PFSK-1 (cell line): ENCODE data around the gene CDC123.

Experiments
- FOXP2 ChIP-seq: optimal IDR thresholded peaks from 2 replicates; pipeline ENCODE3; 2011; ENCODE audit warnings: borderline replicate concordance, control low read depth, inconsistent platforms; ENCODE audit not compliant: insufficient read depth; ENCODE audit errors: extremely low read length, extremely low read depth
- POLR2AphosphoS5 ChIP-seq: IDR thresholded peaks from 2 replicates; pipeline ENCODE4 v1.6.1; 2012; ENCODE audit warnings: low read depth, mild to moderate bottlenecking, control low read depth, low read length, moderate library complexity
- REST ChIP-seq, 2 experiments: IDR thresholded peaks; 2 replicates each; pipeline versions ENCODE4 v1.6.1 to v1.8.0; 2011 to 2012; ENCODE audit warnings: low read depth in 2 of 2, low read length in 2 of 2, control low read depth in 1 of 2, inconsistent platforms in 1 of 2, mild to moderate bottlenecking in 1 of 2, moderate library complexity in 1 of 2; ENCODE audit not compliant: insufficient read depth in 1 of 2
- SIN3A ChIP-seq: IDR thresholded peaks from 2 replicates; pipeline ENCODE4 v1.6.1; 2012; ENCODE audit warnings: mild to moderate bottlenecking, low read length, moderate library complexity, borderline replicate concordance; ENCODE audit not compliant: insufficient read depth
- TAF1 ChIP-seq: IDR thresholded peaks from 2 replicates; pipeline ENCODE4 v1.6.1; 2012; ENCODE audit warnings: low read length, control low read depth, borderline replicate concordance; ENCODE audit not compliant: insufficient read depth

CDC123 gene

DNA sequence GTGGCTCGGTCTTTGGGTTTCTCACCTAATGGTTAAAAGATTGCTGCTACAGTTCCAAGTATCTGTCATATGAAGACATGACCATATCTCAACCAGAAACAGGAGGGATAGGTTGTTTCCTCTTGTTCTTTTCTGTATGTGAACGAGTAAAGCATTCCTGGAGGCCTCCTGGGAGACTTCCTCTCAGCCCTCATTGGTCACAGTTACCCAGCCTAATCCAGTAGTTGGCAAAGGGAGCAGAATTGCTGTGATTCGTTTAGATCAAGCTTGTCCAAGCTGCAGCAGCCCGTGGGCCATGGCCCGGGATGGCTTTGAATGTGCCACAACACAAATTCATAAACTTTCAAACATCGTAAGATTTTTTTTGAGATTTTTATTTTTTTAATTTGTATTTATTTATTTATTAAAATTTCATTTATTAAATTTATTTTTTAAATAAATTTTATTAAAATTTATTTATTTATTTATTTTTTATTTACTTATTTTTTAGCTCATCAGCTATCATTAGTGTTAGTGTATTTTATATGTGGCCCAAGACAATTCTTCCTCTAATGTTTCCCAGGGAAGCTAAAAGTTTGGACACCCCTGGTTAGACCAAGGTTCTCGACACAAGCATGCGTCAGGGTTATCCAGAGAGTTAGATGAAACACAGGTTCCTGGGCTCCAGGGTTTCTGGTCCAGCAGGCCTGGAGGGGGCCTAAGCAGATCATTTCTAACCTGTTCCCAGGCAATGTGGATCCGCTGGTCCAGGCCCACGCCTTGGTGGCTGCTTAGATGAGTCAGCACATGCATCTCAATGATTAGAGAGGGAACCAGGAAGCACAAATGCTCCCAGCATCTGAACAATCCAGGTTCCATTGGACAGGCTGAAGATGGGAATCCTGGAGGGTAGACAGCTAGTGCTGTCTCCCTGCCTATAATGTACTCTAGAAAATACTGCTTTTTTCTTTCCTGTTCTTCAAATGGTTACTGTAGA is 25.6 kb downstream of the CDC123 start:
- TF ChIP-seq POLR2AphosphoS5 (no peak), SIN3A (no peak), FOXP2 (no peak), TAF1 (no peak), REST (IDR thresholded peaks at IDR 0.05; ENCODE audit: insufficient read depth in 1 of 2, low read depth in 2 of 2, low read length in 2 of 2) (no peak)

DNA sequence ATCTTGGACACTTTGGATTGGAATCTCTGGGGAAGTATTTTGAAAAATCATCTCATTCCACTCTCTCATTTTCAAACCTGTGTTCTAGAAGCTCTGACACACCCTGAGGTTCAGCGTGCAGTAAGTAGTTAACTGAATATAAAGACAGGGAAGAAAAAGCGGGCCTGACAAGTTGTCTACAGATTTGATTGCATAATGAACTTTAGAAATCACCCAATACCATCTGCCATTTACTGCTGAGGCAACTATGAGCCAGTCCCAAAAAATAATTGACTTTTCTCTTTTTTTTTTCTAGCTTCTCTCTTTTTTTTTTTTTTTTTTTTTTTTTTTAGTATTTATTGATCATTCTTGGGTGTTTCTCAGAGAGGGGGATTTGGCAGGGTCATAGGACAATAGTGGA is 29.5 kb downstream of the CDC123 start:
- TF ChIP-seq SIN3A (no peak), POLR2AphosphoS5 (no peak), REST (IDR thresholded peaks at IDR 0.05; ENCODE audit: insufficient read depth in 1 of 2, low read depth in 2 of 2, low read length in 2 of 2) (no peak), TAF1 (no peak), FOXP2 (no peak)

DNA sequence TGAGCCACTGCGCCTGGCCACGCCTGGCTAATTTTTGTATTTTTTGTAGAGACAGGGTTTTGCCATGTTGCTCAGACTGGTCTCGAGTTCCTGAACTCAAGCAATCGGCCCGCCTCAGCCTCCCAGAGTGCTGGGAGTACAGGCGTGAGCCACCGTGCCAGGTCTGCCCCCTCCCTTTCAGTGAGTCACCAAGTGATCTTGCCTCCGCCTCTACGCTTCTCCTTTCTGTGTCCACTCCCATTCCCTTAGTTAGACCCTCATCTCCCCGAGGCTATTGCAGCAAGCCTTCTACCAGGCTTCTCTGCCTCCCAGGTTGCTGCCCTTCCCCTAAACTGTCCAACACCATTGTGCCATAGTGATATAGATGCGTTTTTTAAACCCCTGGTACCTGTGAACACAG is 32.9 kb downstream of the CDC123 start:
- TF ChIP-seq TAF1, result no peak
- TF ChIP-seq SIN3A, result no peak
- TF ChIP-seq POLR2AphosphoS5, result no peak
- TF ChIP-seq FOXP2, result no peak
- no peak for TF ChIP-seq REST (IDR thresholded peaks at IDR 0.05; ENCODE audit: insufficient read depth in 1 of 2, low read depth in 2 of 2, low read length in 2 of 2)

- TF ChIP-seq POLR2AphosphoS5, result no peak
- TF ChIP-seq TAF1, result no peak
- no peak for TF ChIP-seq FOXP2
- TF ChIP-seq SIN3A, result no peak
- TF ChIP-seq REST (IDR thresholded peaks at IDR 0.05; ENCODE audit: insufficient read depth in 1 of 2, low read depth in 2 of 2, low read length in 2 of 2), result no peak
These were observed 39.2 kb downstream of the CDC123 start for GRCh38 chr10:12235116-12235694.

DNA sequence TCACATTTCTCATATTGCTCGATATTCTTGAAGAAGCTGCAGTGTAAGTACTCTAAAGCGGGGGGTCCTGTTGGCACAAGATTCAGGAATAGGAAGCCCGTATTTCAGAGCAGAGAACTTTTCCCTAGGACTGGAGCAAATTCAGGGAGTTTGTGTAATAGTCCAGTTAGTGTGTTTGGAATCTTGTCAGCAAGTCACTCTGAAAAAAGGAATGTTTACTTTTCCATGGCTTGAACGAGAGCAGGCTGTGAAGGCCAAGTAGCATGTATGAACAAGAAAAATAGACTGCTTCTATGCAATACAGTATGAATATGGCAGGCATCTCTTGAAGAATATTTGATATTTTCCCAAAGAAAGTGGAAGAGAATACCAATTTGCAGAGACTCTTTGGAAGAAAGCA is 39.8 kb downstream of the CDC123 start:
- TF ChIP-seq TAF1 (no peak), SIN3A (no peak), POLR2AphosphoS5 (no peak), FOXP2 (no peak), REST (IDR thresholded peaks at IDR 0.05; ENCODE audit: insufficient read depth in 1 of 2, low read depth in 2 of 2, low read length in 2 of 2) (no peak)
